SK-N-MC (cell line): ENCODE results near the gene ABLIM2.

Experiments
- EZH2 ChIP-seq: fragments of 200-600 bp; sonication (generic); IDR thresholded peaks from one replicate; pipeline ENCODE4 v1.6.1; 2017; ENCODE audit warnings: antibody characterized with exemption
- POLR2AphosphoS5 ChIP-seq: IDR thresholded peaks from 2 replicates; pipeline ENCODE4 v1.6.1; 2012; ENCODE audit warnings: mild to moderate bottlenecking, low read depth, low read length, borderline replicate concordance

GRCh38 chr4:8198206-8198905 lies 39.7 kb upstream of the ABLIM2 start:
- TF ChIP-seq EZH2, result no peak
- TF ChIP-seq POLR2AphosphoS5, result no peak
